Measurements from ENCODE around the gene SH3BP2.

GRCh38 chr4:2827874-2828751, 35.2 kb downstream of the SH3BP2 start:
- TF ChIP-seq TCF4 (CRISPR knock-in tag; IDR thresholded peaks at IDR 0.05; ENCODE audit: borderline replicate concordance) (no peak), ESRRG (CRISPR knock-in tag; IDR thresholded peaks at IDR 0.05) (no peak), RARB (CRISPR knock-in tag; IDR thresholded peaks at IDR 0.05) (no peak), ISL1 (CRISPR knock-in tag; IDR thresholded peaks at IDR 0.05) (no peak), CREB5 (CRISPR knock-in tag; IDR thresholded peaks at IDR 0.05; ENCODE audit: low read depth) (no peak), GLIS3 (CRISPR knock-in tag; IDR thresholded peaks at IDR 0.05) (no peak), PATZ1 (CRISPR knock-in tag; IDR thresholded peaks at IDR 0.05; ENCODE audit: borderline replicate concordance) (no peak), PPARA (CRISPR knock-in tag; IDR thresholded peaks at IDR 0.05; ENCODE audit: borderline replicate concordance) (no peak)
- TF ChIP-seq, protein P1, sequence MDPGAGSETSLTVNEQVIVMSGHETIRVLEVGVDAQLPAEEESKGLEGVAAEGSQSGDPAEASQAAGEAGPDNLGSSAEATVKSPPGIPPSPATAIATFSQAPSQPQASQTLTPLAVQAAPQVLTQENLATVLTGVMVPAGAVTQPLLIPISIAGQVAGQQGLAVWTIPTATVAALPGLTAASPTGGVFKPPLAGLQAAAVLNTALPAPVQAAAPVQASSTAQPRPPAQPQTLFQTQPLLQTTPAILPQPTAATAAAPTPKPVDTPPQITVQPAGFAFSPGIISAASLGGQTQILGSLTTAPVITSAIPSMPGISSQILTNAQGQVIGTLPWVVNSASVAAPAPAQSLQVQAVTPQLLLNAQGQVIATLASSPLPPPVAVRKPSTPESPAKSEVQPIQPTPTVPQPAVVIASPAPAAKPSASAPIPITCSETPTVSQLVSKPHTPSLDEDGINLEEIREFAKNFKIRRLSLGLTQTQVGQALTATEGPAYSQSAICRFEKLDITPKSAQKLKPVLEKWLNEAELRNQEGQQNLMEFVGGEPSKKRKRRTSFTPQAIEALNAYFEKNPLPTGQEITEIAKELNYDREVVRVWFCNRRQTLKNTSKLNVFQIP (CRISPR knock-in tag; IDR thresholded peaks at IDR 0.05; ENCODE audit: borderline replicate concordance, low read depth), result no peak
- TF ChIP-seq, protein P2, sequence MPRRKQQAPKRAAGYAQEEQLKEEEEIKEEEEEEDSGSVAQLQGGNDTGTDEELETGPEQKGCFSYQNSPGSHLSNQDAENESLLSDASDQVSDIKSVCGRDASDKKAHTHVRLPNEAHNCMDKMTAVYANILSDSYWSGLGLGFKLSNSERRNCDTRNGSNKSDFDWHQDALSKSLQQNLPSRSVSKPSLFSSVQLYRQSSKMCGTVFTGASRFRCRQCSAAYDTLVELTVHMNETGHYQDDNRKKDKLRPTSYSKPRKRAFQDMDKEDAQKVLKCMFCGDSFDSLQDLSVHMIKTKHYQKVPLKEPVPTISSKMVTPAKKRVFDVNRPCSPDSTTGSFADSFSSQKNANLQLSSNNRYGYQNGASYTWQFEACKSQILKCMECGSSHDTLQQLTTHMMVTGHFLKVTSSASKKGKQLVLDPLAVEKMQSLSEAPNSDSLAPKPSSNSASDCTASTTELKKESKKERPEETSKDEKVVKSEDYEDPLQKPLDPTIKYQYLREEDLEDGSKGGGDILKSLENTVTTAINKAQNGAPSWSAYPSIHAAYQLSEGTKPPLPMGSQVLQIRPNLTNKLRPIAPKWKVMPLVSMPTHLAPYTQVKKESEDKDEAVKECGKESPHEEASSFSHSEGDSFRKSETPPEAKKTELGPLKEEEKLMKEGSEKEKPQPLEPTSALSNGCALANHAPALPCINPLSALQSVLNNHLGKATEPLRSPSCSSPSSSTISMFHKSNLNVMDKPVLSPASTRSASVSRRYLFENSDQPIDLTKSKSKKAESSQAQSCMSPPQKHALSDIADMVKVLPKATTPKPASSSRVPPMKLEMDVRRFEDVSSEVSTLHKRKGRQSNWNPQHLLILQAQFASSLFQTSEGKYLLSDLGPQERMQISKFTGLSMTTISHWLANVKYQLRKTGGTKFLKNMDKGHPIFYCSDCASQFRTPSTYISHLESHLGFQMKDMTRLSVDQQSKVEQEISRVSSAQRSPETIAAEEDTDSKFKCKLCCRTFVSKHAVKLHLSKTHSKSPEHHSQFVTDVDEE (CRISPR knock-in tag; IDR thresholded peaks at IDR 0.05), result no peak

All from SK-N-SH treated with all-trans-retinoic acid at 6 μM for 48 hours (cell line).